Immature natural killer cell (primary cell): Measurements from ENCODE around the gene SIN3B. TPM values are rescaled to one million over a fixed set of nuclear protein-coding genes. Genes with fewer than 3 reads are reported as not detected.

ENCODE experiments used
- DNase-seq, 3 donors: peaks; one replicate each; pipeline ENCODE4 v3.0.0; 2022; ENCODE audit warnings: mixed read lengths in 1 of 3
- H3K27ac Mint-ChIP-seq, 6 donors: one replicate each; pipeline ENCODE4 v1.8.0; 2020; ENCODE audit warnings: mixed read lengths in 6 of 6, mild to moderate bottlenecking in 5 of 6, inconsistent platforms in 4 of 6, moderate library complexity in 3 of 6
- H3K27me3 Mint-ChIP-seq, 3 donors: one replicate each; pipeline ENCODE4 v1.8.0; 2020 to 2021; ENCODE audit warnings: low read depth in 3 of 3, mild to moderate bottlenecking in 3 of 3, mixed read lengths in 3 of 3, moderate library complexity in 3 of 3, inconsistent platforms in 1 of 3
- H3K36me3 Mint-ChIP-seq, 3 donors: one replicate each; pipeline ENCODE4 v1.8.0; 2020; ENCODE audit warnings: mixed read lengths in 3 of 3, inconsistent platforms in 2 of 3, mild to moderate bottlenecking in 2 of 3
- H3K4me1 Mint-ChIP-seq, 2 donors: one replicate each; pipeline ENCODE4 v1.8.0; 2020; ENCODE audit warnings: inconsistent platforms in 2 of 2, mild to moderate bottlenecking in 2 of 2, mixed read lengths in 2 of 2, moderate library complexity in 1 of 2
- H3K4me3 Mint-ChIP-seq, 5 donors: one replicate each; pipeline ENCODE4 v1.8.0; 2020; ENCODE audit warnings: mild to moderate bottlenecking in 5 of 5, mixed read lengths in 5 of 5, inconsistent platforms in 3 of 5, moderate library complexity in 3 of 5
- H3K9me3 Mint-ChIP-seq, 6 donors: one replicate each; pipeline ENCODE4 v1.8.0; 2020; ENCODE audit warnings: mild to moderate bottlenecking in 6 of 6, mixed read lengths in 6 of 6, inconsistent platforms in 4 of 6, moderate library complexity in 3 of 6
- polyA plus RNA-seq, 3 donors: library from polyadenylated mRNA; unstranded; fragments of 300-500 nt; fragmentation: Illumina TruSeq; gene quantifications; one replicate each; pipeline ENCODE4 v1.2.3, GENCODE V29; 2021

Gene SIN3B
- polyA plus RNA-seq, 3 donors from 2014 or later, result 1.8 to 7.9 (median 2.3) TPM

- H3K27me3 Mint-ChIP-seq, result peaks cover 1 to 9% (median 4%) of the 10 kb centered on the region in 3 donors
- no peaks in the 10 kb centered on the region for H3K36me3 Mint-ChIP-seq
- peaks cover 44 to 47% of the 10 kb centered on the region in 2 donors for H3K4me1 Mint-ChIP-seq
- no peak overlapping the region for H3K27ac Mint-ChIP-seq
- no peak overlapping the region for H3K4me3 Mint-ChIP-seq
- no peak for DNase-seq
- no peaks in the 10 kb centered on the region for H3K9me3 Mint-ChIP-seq
These were observed 61.4 kb downstream of the SIN3B start for GRCh38 chr19:16890461-16891184.

GRCh38 chr19:16891696-16892382 is 62.6 kb downstream of the SIN3B start:
- H3K36me3 Mint-ChIP-seq, result no peaks in the 10 kb centered on the region
- peaks cover 4 to 12% (median 7%) of the 10 kb centered on the region in 3 donors for H3K27me3 Mint-ChIP-seq
- H3K4me1 Mint-ChIP-seq, result peaks cover 49 to 50% of the 10 kb centered on the region in 2 donors
- H3K4me3 Mint-ChIP-seq, result no peak overlapping the region
- no peak overlapping the region for H3K27ac Mint-ChIP-seq
- no peak for DNase-seq
- no peaks in the 10 kb centered on the region for H3K9me3 Mint-ChIP-seq

- Mint-ChIP-seq H3K4me3 (no peak overlapping the region), H3K9me3 (no peaks in the 10 kb centered on the region), H3K4me1 (peaks cover 49 to 51% of the 10 kb centered on the region in 2 donors), H3K27ac (no peak overlapping the region), H3K36me3 (no peaks in the 10 kb centered on the region), H3K27me3 (peaks cover 9 to 16% (median 13%) of the 10 kb centered on the region in 3 donors)
- no peak for DNase-seq
These were observed 63.2 kb downstream of the SIN3B start for GRCh38 chr19:16892436-16892835.

- no peak for DNase-seq
- Mint-ChIP-seq H3K4me3 (peak overlapping the region in 2 of 5 donors; percentile 14 to 33), H3K27me3 (peaks cover 12 to 18% (median 17%) of the 10 kb centered on the region in 3 donors), H3K9me3 (no peaks in the 10 kb centered on the region), H3K36me3 (no peaks in the 10 kb centered on the region), H3K4me1 (peaks cover 43 to 49% of the 10 kb centered on the region in 2 donors), H3K27ac (peak overlapping the region in 4 of 6 donors; percentile 28 to 67 (median 48))
These were observed 63.9 kb downstream of the SIN3B start for GRCh38 chr19:16892868-16893685.

GRCh38 chr19:16893686-16893989 is 64.4 kb downstream of the SIN3B start:
- Mint-ChIP-seq H3K4me3 (peak overlapping the region in 2 of 5 donors; percentile 14 to 33), H3K27me3 (peaks cover 13 to 24% (median 23%) of the 10 kb centered on the region in 3 donors), H3K36me3 (no peaks in the 10 kb centered on the region), H3K27ac (peak overlapping the region in 4 of 6 donors; percentile 28 to 67 (median 48)), H3K4me1 (peaks cover 43 to 49% of the 10 kb centered on the region in 2 donors), H3K9me3 (no peaks in the 10 kb centered on the region)
- DNase-seq, result peak in 1 of 3 donors; percentile 25

- DNase-seq, result no peak
- peaks cover 13 to 27% (median 25%) of the 10 kb centered on the region in 3 donors for H3K27me3 Mint-ChIP-seq
- H3K27ac Mint-ChIP-seq, result peak overlapping the region in 1 of 6 donors; percentile 13
- H3K4me3 Mint-ChIP-seq, result no peak overlapping the region
- no peaks in the 10 kb centered on the region for H3K36me3 Mint-ChIP-seq
- H3K4me1 Mint-ChIP-seq, result peaks cover 40 to 45% of the 10 kb centered on the region in 2 donors
- H3K9me3 Mint-ChIP-seq, result no peaks in the 10 kb centered on the region
These were observed 64.9 kb downstream of the SIN3B start for GRCh38 chr19:16894080-16894479.

- peak overlapping the region; percentile 14 to 60 (median 52) for H3K4me3 Mint-ChIP-seq
- DNase-seq, result no peak
- H3K9me3 Mint-ChIP-seq, result no peaks in the 10 kb centered on the region
- peaks cover 43 to 48% of the 10 kb centered on the region in 2 donors for H3K4me1 Mint-ChIP-seq
- H3K27me3 Mint-ChIP-seq, result peaks cover 18 to 31% (median 28%) of the 10 kb centered on the region in 3 donors
- H3K36me3 Mint-ChIP-seq, result no peaks in the 10 kb centered on the region
- H3K27ac Mint-ChIP-seq, result peak overlapping the region in 3 of 6 donors; percentile 7 to 78 (median 31)
These were observed 66.4 kb downstream of the SIN3B start for GRCh38 chr19:16895467-16896145.

- DNase-seq, result no peak
- Mint-ChIP-seq H3K9me3 (no peaks in the 10 kb centered on the region), H3K36me3 (no peaks in the 10 kb centered on the region), H3K27me3 (peaks cover 18 to 31% (median 28%) of the 10 kb centered on the region in 3 donors), H3K4me3 (peak overlapping the region; percentile 73 to 86 (median 83)), H3K4me1 (peaks cover 43 to 48% of the 10 kb centered on the region in 2 donors), H3K27ac (peak overlapping the region in 5 of 6 donors; percentile 73 to 90 (median 79))
These were observed 67.2 kb downstream of the SIN3B start for GRCh38 chr19:16896146-16897028.

GRCh38 chr19:16897029-16897855 is 68.0 kb downstream of the SIN3B start:
- Mint-ChIP-seq H3K4me3 (peak overlapping the region; percentile 82 to 86 (median 83)), H3K36me3 (no peaks in the 10 kb centered on the region), H3K9me3 (no peaks in the 10 kb centered on the region), H3K4me1 (peaks cover 43 to 47% of the 10 kb centered on the region in 2 donors), H3K27me3 (peaks cover 18 to 31% (median 28%) of the 10 kb centered on the region in 3 donors), H3K27ac (peak overlapping the region in 5 of 6 donors; percentile 71 to 90 (median 79))
- DNase-seq, result peak; percentile 76 to 81 (median 77)

GRCh38 chr19:16897856-16898161 is 68.6 kb downstream of the SIN3B start:
- Mint-ChIP-seq H3K4me1 (peaks cover 37 to 42% of the 10 kb centered on the region in 2 donors), H3K9me3 (no peaks in the 10 kb centered on the region), H3K27ac (peak overlapping the region in 2 of 6 donors; percentile 45 to 79), H3K27me3 (peaks cover 18 to 31% (median 28%) of the 10 kb centered on the region in 3 donors), H3K4me3 (peak overlapping the region; percentile 71 to 82 (median 76)), H3K36me3 (no peaks in the 10 kb centered on the region)
- DNase-seq, result no peak

GRCh38 chr19:16898361-16899015 is 69.3 kb downstream of the SIN3B start:
- H3K9me3 Mint-ChIP-seq, result no peaks in the 10 kb centered on the region
- peak overlapping the region; percentile 71 to 82 (median 76) for H3K4me3 Mint-ChIP-seq
- H3K4me1 Mint-ChIP-seq, result peaks cover 31 to 35% of the 10 kb centered on the region in 2 donors
- H3K27ac Mint-ChIP-seq, result peak overlapping the region in 5 of 6 donors; percentile 69 to 85 (median 81)
- H3K27me3 Mint-ChIP-seq, result peaks cover 18 to 31% (median 28%) of the 10 kb centered on the region in 3 donors
- no peaks in the 10 kb centered on the region for H3K36me3 Mint-ChIP-seq
- DNase-seq, result no peak
